Measurements from ENCODE around the gene RGS14.
A peak's percentile ranks its signal among the peaks of the same experiment; 100 is the strongest.

The RGS14 gene

GRCh38 chr5:177383181-177383580 lies 25.5 kb downstream of the RGS14 start:
- no peak for DNase-seq

GRCh38 chr5:177384134-177384533 lies 26.4 kb downstream of the RGS14 start, which contains the start of gene SLC34A1:
Gene SLC34A1, plus strand, starts transcription at chr5:177384434. Its CDS starts 1,308 bp downstream, at chr5:177385742.
- DNase-seq = no peak

GRCh38 chr5:177385720-177386119 lies 28.0 kb downstream of the RGS14 start:
- DNase-seq = no peak

GRCh38 chr5:177386542-177386941 lies 28.8 kb downstream of the RGS14 start:
- DNase-seq = no peak

- no peak for DNase-seq
Measured at GRCh38 chr5:177387405-177387804, 29.7 kb downstream of the RGS14 start.

- DNase-seq = peak; percentile 38
Measured at GRCh38 chr5:177388521-177389052, 30.9 kb downstream of the RGS14 start.

GRCh38 chr5:177389241-177390169 lies 31.8 kb downstream of the RGS14 start:
- DNase-seq = peak; percentile 43

GRCh38 chr5:177390363-177391300 lies 32.9 kb downstream of the RGS14 start:
- peak; percentile 85 for DNase-seq

- DNase-seq = no peak
Measured at GRCh38 chr5:177392765-177393164, 35.0 kb downstream of the RGS14 start.

- DNase-seq = no peak
Measured at GRCh38 chr5:177393206-177393765, 35.6 kb downstream of the RGS14 start.

- no peak for DNase-seq
Measured at GRCh38 chr5:177393990-177394389, 36.3 kb downstream of the RGS14 start.

GRCh38 chr5:177396078-177396477 lies 38.4 kb downstream of the RGS14 start:
- no peak for DNase-seq

GRCh38 chr5:177396807-177397206 lies 39.1 kb downstream of the RGS14 start:
- no peak for DNase-seq

- no peak for DNase-seq
Measured at GRCh38 chr5:177397875-177398390, 40.2 kb downstream of the RGS14 start.

GRCh38 chr5:177399997-177400868 lies 42.5 kb downstream of the RGS14 start, which contains the start of gene PFN3:
Gene PFN3, minus strand, starts transcription at chr5:177400661. Its CDS starts 85 bp downstream, at chr5:177400576.
- DNase-seq = no peak

- peak; percentile 70 for DNase-seq
Measured at GRCh38 chr5:177402271-177403043, 44.7 kb downstream of the RGS14 start.

- peak; percentile 76 for DNase-seq
Measured at GRCh38 chr5:177403102-177403791, 45.5 kb downstream of the RGS14 start.

- DNase-seq = peak; percentile 93
Measured at GRCh38 chr5:177403792-177404640, 46.3 kb downstream of the RGS14 start.

GRCh38 chr5:177404641-177405179 lies 47.0 kb downstream of the RGS14 start:
- no peak for DNase-seq
